ENCODE measurements around the gene BCL3.
"Not testable (repeated sequence)": the region's sequence is repeated elsewhere in the genome, so short reads cannot be mapped to it uniquely, and the experiment has no call there.

DNA sequence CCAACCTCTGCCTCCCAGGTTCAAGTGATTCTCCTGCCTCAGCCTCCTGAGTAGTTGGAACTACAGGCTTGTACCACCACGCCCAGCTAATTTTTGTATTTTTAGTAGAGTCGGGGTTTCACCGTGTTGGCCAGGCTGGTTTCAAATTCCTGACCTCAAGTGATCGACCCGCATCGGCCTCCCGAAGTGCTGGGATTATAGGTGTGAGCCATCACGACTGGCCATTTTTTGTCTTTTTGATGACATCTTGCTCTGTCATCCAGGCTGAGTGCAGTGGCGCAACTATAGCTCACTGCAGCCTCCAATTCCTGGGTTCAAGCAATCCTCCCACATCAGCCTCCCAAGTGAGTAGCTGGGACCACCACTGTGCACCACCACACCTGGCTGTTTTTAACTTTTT, 28.1 kb upstream of the BCL3 start:
- not testable (repeated sequence) for TF ChIP-seq EZH2phosphoT487 (IDR thresholded peaks at IDR 0.05; ENCODE audit: insufficient read depth, low read depth); EZH2 (IDR thresholded peaks at IDR 0.05; ENCODE audit: insufficient read depth, poor library complexity, severe bottlenecking)

All from GM23248 (cell line).